ENCODE data around the gene AHDC1. TPM values are rescaled to one million over a fixed set of nuclear protein-coding genes. Genes with fewer than 3 reads are reported as not detected.

AHDC1 gene
- total and polyA plus RNA-seq, 2 of the 13 experiments (the other 11 are each of a cell fraction or from before 2014, with no cell fraction given), result 1.0 to 2.7 TPM

- FAIRE-seq, result no peak
- H3K4me2 ChIP-seq (ENCODE audit: low read depth, low read length), result no peak overlapping the region
- in situ Hi-C loops (cut with HindIII; ENCODE audit: extremely low pct_ligation_motif_present, low pct_unique_long_range_greater_than_20kb), result loop anchor here (5.0 kb wide), 1 partner anchor 51 kb away; no protein-coding TSS in a partner anchor
These were observed 47.5 kb downstream of the AHDC1 start for GRCh38 chr1:27556435-27556780.

More at GRCh38 chr1:27556435-27556780, 47.5 kb downstream of the AHDC1 start:
- Histone ChIP-seq H2AFZ (ENCODE audit: low read length) (no peak overlapping the region), H3K27ac (ENCODE audit: extremely low read length, insufficient read depth, low read length) (no peak overlapping the region), H3K4me1 (ENCODE audit: insufficient read depth, low read length) (peaks cover 56% of the 10 kb centered on the region), H3K9me3 (ENCODE audit: low read length) (no peaks in the 10 kb centered on the region), H3K27me3 (ENCODE audit: control insufficient read depth in 1 of 2, insufficient read depth in 2 of 2, low read length in 2 of 2) (no peaks in the 10 kb centered on the region), H3K4me3 (replicated peaks in 1 of 3; ENCODE audit: insufficient read depth in 1 of 3, low read depth in 2 of 3, low read length in 3 of 3) (no peak overlapping the region), H3K79me2 (ENCODE audit: insufficient read depth, low read length) (no peaks in the 10 kb centered on the region), H3K36me3 (replicated peaks in 1 of 2; ENCODE audit: control insufficient read depth in 1 of 2, insufficient read depth in 2 of 2, low read length in 2 of 2) (peaks cover 6 to 12% of the 10 kb centered on the region in 2 experiments; a peak in 3 of 5 replicates), H4K20me1 (ENCODE audit: insufficient read depth, low read length) (no peaks in the 10 kb centered on the region), H3K9ac (ENCODE audit: insufficient read depth, low read depth, low read length) (no peak overlapping the region)
- TF ChIP-seq JUN (CRISPR knock-in tag; IDR thresholded peaks at IDR 0.05), result no peak
- TF ChIP-seq ZNF564 (CRISPR knock-in tag; IDR thresholded peaks at IDR 0.05), result no peak
- no peak for TF ChIP-seq ZNF513 (CRISPR knock-in tag; conservative IDR thresholded peaks at IDR 0.05)
- TF ChIP-seq ZBTB20 (CRISPR knock-in tag; IDR thresholded peaks at IDR 0.05; ENCODE audit: borderline replicate concordance, low read depth), result no peak
- no peak for TF ChIP-seq PTBP1 (IDR thresholded peaks at IDR 0.05; ENCODE audit: low read depth, low read length, poor library complexity, severe bottlenecking)
- 0 out of 3 replicates have a peak, but pooled peaks have one; percentile 8 for TF ChIP-seq MXI1 (IDR thresholded peaks at IDR 0.05; ENCODE audit: borderline replicate concordance, low read depth, low read length)
- 0 out of 2 replicates have a peak, but pooled peaks have one; percentile 10 for TF ChIP-seq HIC2 (CRISPR knock-in tag; IDR thresholded peaks at IDR 0.05; ENCODE audit: low read depth)
- TF ChIP-seq MTF2 (CRISPR knock-in tag; IDR thresholded peaks at IDR 0.05; ENCODE audit: borderline replicate concordance), result no peak
- TF ChIP-seq SMAD1 (CRISPR knock-in tag; IDR thresholded peaks at IDR 0.05; ENCODE audit: borderline replicate concordance, low read depth), result no peak
- TF ChIP-seq ZNF556 (CRISPR knock-in tag; IDR thresholded peaks at IDR 0.05; ENCODE audit: borderline replicate concordance), result no peak
- no peak for TF ChIP-seq ZNF737 (CRISPR knock-in tag; IDR thresholded peaks at IDR 0.05; ENCODE audit: borderline replicate concordance)
- TF ChIP-seq KLF13 (CRISPR knock-in tag; IDR thresholded peaks at IDR 0.05), result no peak
- TF ChIP-seq THAP8 (CRISPR knock-in tag; IDR thresholded peaks at IDR 0.05; ENCODE audit: borderline replicate concordance), result no peak
- peak; percentile 12; the same call in 1 of the 2 replicates for TF ChIP-seq ZNF768 (CRISPR knock-in tag; IDR thresholded peaks at IDR 0.05)
- TF ChIP-seq ZNF337 (CRISPR knock-in tag; IDR thresholded peaks at IDR 0.05; ENCODE audit: borderline replicate concordance, low read depth), result no peak
- intact Hi-C loops (cut with micrococcal nuclease; ENCODE audit: unreplicated experiment), result loop anchor here (1.0 kb wide), 1 partner anchor 50 kb away; no protein-coding TSS in a partner anchor
- ChIA-PET CTCF (ENCODE audit: low intra/inter-chr PET ratio, low total read pairs) (interaction anchor here (1.1 to 2.0 kb wide), 5 partner anchors 12 to 107 kb away, joined by 3 to 24 read pairs (median 4); partner anchors contain the start of gene AHDC1), POLR2A (interaction anchor here (0.8 to 3.2 kb wide), 12 partner anchors 12 to 66 kb away, joined by 3 to 26 read pairs (median 7); partner anchors contain the start of genes AHDC1 and WASF2)
- ATAC-seq (no peak), DNase-seq (ENCODE audit: low spot score) (no peak)
- WGBS (ENCODE audit: low lambda C conversion rate), result 52% methylated on average over 2 of the region's 2 CpGs
- no TSS peak for BruUV-seq (replicated peaks)

Measured in HepG2 (cell line).